ENCODE measurements around the gene ANKRD40.

DNA sequence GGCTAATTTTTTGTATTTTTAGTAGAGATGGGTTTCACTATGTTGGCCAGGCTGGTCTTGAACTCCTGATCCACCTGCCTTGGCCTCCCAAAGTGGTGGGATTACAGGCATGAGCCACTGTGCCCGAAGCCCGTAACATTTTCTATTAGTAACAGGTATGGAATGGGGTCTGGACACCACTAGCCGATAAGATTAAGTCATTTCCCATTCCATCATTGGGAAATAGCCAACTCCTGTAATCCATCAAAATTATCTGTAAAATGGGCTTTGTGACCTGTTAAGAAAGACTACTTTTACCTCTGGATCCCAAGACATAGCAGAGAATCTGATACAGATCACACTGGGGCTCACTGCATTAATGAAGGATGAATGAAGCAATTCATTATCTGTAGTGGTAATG, 7.8 kb upstream of the ANKRD40 start:
- TF ChIP-seq CTCF (IDR thresholded peaks at IDR 0.05; ENCODE audit: low read depth, low read length) (no peak), EZH2phosphoT487 (IDR thresholded peaks at IDR 0.05; ENCODE audit: low read depth) (no peak)

Data from OCI-LY3 (cell line).